ACC112 (cell line): ENCODE measurements around the gene NPEPPS.
"Not testable (repeated sequence)": the region's sequence is repeated elsewhere in the genome, so short reads cannot be mapped to it uniquely, and the experiment has no call there.

Experiments used
- H2AFZ ChIP-seq: fragments of 200-600 bp; sonication (generic); one replicate; pipeline ENCODE4 v1.6.0; 2017; ENCODE audit warnings: antibody characterized with exemption, low read length; ENCODE audit not compliant: unreplicated experiment
- H3K27ac ChIP-seq: fragments of 200-600 bp; sonication (generic); 2 replicates; pipeline ENCODE4 v1.5.1; 2014; ENCODE audit warnings: low read depth, mild to moderate bottlenecking, antibody characterized with exemption, low read length, moderate library complexity
- H3K27me3 ChIP-seq: fragments of 200-600 bp; sonication (generic); 2 replicates; pipeline ENCODE4 v1.6.1; 2014; ENCODE audit warnings: mild to moderate bottlenecking, antibody characterized with exemption, low read length, moderate library complexity, mixed read lengths; ENCODE audit not compliant: insufficient read depth
- H3K36me3 ChIP-seq: fragments of 200-600 bp; sonication (generic); 2 replicates; pipeline ENCODE4 v1.6.1; 2016; ENCODE audit warnings: mild to moderate bottlenecking, antibody characterized with exemption, low read length, moderate library complexity, mixed read lengths; ENCODE audit not compliant: insufficient read depth
- H3K4me1 ChIP-seq: fragments of 200-600 bp; sonication (generic); one replicate; pipeline ENCODE4 v1.6.1; 2016; ENCODE audit warnings: low read length, mixed read lengths; ENCODE audit not compliant: insufficient read depth, unreplicated experiment, control insufficient read depth
- H3K4me3 ChIP-seq: fragments of 200-600 bp; sonication (generic); 2 replicates; pipeline ENCODE4 v1.5.1; 2014; ENCODE audit warnings: mild to moderate bottlenecking, low read depth, low read length
- H3K79me2 ChIP-seq: fragments of 200-600 bp; sonication (generic); one replicate; pipeline ENCODE4 v1.6.0; 2016; ENCODE audit warnings: low read length; ENCODE audit not compliant: control insufficient read depth, unreplicated experiment, insufficient read depth

Gene NPEPPS

DNA sequence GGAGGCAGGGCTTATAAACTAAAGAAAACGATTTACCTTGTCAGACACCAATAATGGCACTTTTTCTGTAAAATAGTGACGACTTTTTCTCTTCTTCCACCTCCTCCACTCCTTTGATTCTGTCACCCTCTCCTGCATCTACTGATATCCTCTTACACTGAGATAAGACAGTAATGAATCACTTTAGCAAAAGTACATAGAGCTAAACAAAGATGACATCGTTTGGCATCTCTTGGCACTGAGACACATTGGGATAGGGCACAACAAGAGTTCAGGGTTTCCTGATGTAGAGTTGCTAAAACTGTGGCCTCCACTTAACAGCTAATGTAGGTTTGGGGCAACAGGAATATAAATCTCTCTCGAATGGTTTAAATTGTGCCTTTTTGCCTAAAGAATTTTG lies 10.6 kb upstream of the NPEPPS start:
- H3K36me3 ChIP-seq, H3K27me3 ChIP-seq, H2AFZ ChIP-seq, H3K4me3 ChIP-seq, H3K27ac ChIP-seq, H3K79me2 ChIP-seq, H3K4me1 ChIP-seq: not testable (repeated sequence)

- H3K79me2 ChIP-seq, H3K36me3 ChIP-seq, H3K27me3 ChIP-seq, H3K27ac ChIP-seq, H2AFZ ChIP-seq, H3K4me3 ChIP-seq, H3K4me1 ChIP-seq: not testable (repeated sequence)
These were observed 9.5 kb upstream of the NPEPPS start for GRCh38 chr17:47521434-47521833.

DNA sequence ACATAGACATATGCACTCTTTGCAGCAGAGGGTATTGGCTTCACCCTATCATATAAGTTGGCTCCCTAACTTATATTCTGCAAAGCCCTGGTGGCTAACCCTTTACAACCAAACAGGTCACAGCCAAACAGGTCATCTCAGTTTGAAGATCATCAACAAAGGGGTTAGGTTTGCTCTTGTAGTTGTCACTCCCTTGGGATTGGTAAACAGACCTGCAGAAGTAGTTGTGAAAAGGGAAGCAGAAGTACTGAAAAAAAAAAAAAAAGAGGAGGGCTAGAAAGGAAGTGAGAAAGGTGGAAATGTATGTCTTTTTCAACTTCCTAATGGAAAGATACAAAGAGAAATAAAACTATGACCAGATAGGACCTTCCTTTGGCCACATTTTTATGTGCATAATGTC lies 8.6 kb upstream of the NPEPPS start:
- not testable (repeated sequence) for H3K4me1 ChIP-seq, H3K4me3 ChIP-seq, H3K79me2 ChIP-seq, H3K36me3 ChIP-seq, H3K27ac ChIP-seq, H3K27me3 ChIP-seq, H2AFZ ChIP-seq

DNA sequence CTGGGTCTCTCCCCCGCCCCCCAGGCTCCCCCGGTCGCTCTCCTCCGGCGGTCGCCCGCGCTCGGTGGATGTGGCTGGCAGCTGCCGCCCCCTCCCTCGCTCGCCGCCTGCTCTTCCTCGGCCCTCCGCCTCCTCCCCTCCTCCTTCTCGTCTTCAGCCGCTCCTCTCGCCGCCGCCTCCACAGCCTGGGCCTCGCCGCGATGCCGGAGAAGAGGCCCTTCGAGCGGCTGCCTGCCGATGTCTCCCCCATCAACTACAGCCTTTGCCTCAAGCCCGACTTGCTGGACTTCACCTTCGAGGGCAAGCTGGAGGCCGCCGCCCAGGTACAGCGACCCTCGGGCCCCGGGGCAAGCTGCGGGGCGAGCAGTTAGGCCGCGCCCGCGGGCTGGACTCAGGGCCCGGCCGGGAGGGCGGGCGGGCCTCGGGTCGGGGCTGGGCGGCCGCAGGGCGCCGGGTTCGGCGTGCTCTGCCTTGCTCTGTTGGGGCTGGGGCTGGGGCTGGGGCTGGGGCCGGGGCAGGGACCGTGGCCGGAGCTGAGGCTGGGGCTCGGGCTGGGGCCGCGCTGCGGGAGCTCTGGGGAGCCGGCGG lies 419 bp downstream of the NPEPPS start:
- not testable (repeated sequence) for H3K36me3 ChIP-seq, H2AFZ ChIP-seq, H3K27me3 ChIP-seq, H3K4me1 ChIP-seq
- Histone ChIP-seq H3K27ac (peak overlapping the region; percentile 53; the same call in 1 of the 2 replicates), H3K4me3 (peak overlapping the region; percentile 83), H3K79me2 (peaks cover 27% of the 10 kb centered on the region)

GRCh38 chr17:47539085-47539484 lies 8.2 kb downstream of the NPEPPS start:
- peaks cover 45% of the 10 kb centered on the region for H3K79me2 ChIP-seq
- H3K27ac ChIP-seq = peak overlapping the region; percentile 24
- not testable (repeated sequence) for H2AFZ ChIP-seq

DNA sequence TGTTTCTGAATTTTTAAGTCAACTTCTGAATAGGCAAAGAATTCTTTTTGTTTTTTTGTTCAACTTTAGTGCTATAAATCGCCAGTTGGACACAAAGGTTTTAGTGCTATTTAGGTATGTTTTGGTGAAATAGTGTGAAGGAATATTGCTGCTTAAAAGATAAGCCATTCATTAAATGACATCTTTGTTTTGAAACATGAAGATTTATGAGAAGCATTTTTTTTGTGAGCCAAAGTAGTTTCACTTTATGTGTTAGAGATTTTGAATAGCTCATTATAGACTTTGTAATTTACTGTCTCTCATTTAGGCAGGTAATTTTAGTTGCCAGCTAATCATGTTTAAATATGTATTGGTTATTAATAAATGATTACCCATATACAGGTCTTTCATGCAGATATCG lies 10.8 kb downstream of the NPEPPS start:
- peaks cover 42% of the 10 kb centered on the region for H3K79me2 ChIP-seq
- not testable (repeated sequence) for H3K4me3 ChIP-seq, H2AFZ ChIP-seq, H3K27me3 ChIP-seq, H3K36me3 ChIP-seq, H3K27ac ChIP-seq, H3K4me1 ChIP-seq

More at GRCh38 chr17:47539085-47539484, 8.2 kb downstream of the NPEPPS start:
- not testable (repeated sequence) for H3K4me3 ChIP-seq, H3K27me3 ChIP-seq, H3K4me1 ChIP-seq, H3K36me3 ChIP-seq

DNA sequence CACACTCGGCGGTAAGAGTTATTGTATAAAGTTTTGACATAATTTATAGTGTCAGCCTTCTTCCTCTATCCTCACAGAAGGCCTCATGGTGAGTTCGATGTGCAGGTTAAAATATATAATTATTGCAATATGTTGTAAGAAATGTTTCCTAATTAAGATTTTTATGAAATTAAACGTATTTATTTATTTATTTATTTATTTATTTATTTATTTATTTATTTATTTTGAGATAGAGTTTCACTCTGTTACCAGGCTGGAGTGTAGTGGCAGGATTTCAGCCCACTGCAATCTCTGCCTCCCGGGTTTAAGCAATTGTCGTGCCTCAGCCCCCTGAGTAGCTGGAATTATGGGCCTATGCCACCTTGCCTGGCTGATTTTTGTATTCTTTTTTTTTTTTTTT lies 13.4 kb downstream of the NPEPPS start:
- H3K27me3 ChIP-seq, H2AFZ ChIP-seq, H3K4me3 ChIP-seq, H3K36me3 ChIP-seq, H3K4me1 ChIP-seq, H3K27ac ChIP-seq: not testable (repeated sequence)
- H3K79me2 ChIP-seq = peaks cover 32% of the 10 kb centered on the region

DNA sequence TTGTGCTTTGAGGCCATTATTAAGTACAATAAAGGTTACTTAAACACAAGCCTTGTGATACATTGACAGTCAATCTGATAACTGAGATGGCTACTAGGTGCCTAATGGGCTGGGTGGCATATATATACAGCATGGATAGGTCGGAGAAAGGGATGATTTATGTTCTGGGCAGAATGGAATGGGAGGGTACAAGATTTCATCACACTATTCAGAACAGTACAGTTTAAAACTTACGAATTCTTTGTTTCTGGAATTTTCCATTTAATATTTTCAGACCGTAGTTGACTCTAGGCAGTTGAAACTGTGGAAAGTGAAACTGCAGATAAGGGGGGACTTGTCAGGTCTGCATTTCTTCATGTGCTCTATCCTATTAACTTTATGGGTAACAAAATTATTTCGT lies 23.8 kb downstream of the NPEPPS start:
- not testable (repeated sequence) for H3K4me1 ChIP-seq, H3K4me3 ChIP-seq, H3K36me3 ChIP-seq, H3K27ac ChIP-seq, H2AFZ ChIP-seq, H3K27me3 ChIP-seq
- H3K79me2 ChIP-seq = peaks cover 14% of the 10 kb centered on the region

DNA sequence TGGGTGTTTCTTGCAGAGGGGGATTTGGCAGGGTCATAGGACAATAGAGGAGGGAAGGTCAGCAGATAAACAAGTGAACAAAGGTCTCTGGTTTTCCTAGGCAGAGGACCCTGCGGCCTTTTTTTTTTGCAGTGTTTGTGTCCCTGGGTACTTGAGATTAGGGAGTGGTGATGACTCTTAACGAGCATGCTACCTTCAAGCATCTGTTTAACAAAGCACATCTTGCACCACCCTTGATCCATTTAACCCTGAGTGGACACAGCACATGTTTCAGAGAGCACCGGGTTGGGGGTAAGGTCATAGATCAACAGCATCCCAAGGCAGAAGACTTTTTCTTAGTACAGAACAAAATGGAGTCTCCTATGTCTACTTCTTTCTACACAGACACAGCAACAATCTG lies 25.2 kb downstream of the NPEPPS start:
- not testable (repeated sequence) for H2AFZ ChIP-seq, H3K4me1 ChIP-seq, H3K27me3 ChIP-seq, H3K4me3 ChIP-seq, H3K36me3 ChIP-seq, H3K27ac ChIP-seq
- peaks cover 17% of the 10 kb centered on the region for H3K79me2 ChIP-seq

DNA sequence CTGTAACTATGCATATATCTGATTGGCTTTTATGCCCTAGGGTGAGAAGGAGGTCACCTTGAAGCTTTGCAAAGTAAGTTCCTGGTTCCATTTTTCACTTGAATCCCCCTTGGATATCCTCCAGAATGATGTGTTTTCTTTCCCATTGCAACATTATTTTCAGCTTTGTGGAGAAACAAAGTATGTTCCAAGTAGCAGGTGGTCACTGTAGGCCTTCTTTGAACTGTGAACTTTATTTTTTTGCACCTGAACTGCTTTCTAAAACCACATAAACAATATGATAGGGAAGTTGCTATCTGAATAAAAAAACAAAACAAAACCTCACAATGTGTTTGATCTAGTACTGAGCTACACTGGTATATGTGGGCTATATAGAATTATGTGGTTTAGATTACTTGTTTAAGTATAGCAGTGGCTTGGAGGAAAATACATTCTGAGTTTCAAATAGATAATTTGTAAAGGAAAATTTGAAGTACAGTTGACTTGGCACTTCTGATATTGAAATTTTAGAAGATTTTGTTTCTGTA lies 29.7 kb downstream of the NPEPPS start:
- H3K79me2 ChIP-seq = peaks cover 18% of the 10 kb centered on the region
- H2AFZ ChIP-seq, H3K27me3 ChIP-seq, H3K4me3 ChIP-seq, H3K4me1 ChIP-seq, H3K27ac ChIP-seq, H3K36me3 ChIP-seq: not testable (repeated sequence)

DNA sequence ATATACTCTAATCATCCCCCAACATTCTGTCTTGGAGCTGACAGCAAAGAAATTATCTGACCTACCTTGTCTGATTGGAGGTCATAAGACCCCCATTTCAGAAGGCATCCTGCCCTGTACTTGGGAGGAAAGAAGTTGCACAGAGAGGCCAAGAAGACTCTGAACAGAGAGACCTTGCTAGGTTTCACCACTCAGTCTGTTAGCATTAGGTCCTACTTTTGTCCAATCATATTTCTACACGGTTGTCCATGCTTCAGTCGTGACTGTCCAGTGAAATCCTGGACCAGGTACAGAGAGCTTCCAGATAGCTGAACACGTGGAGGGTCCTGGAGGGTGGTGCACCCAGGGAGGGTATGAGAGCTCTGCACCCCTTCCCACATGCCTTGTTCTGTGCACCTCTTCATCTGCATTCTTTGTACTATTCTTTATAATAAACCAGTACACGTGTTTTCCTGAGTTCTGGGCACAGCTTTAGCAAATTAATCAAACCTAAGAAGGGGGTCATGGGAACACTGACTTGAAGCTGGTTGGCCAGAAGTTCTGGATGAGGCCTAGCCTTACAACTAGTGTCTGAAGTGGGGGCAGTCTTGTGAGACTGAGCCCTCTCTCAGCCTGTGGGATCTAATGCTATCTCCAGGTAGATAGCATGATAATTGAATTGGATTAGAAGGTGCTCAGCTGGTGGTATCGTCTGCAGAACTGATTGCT lies 30.9 kb downstream of the NPEPPS start:
- peaks cover 18% of the 10 kb centered on the region for H3K79me2 ChIP-seq
- not testable (repeated sequence) for H3K27me3 ChIP-seq, H3K36me3 ChIP-seq, H3K27ac ChIP-seq, H2AFZ ChIP-seq, H3K4me1 ChIP-seq, H3K4me3 ChIP-seq
